H1 (cell line): ENCODE data around the gene ACER3. TPM values are rescaled to one million over a fixed set of nuclear protein-coding genes. Genes with fewer than 3 reads are reported as not detected.

Source experiments
- CTCF ChIA-PET: fragments of 300-600 bp; sonication (Branson Sonifier 250); formaldehyde crosslinking; loops from one replicate; lab custom pipeline; 2021; ENCODE audit not compliant: partially characterized antibody; lab: Charles Lee
- POLR2A ChIA-PET: fragments of 300-600 bp; sonication (Branson Sonifier 250); formaldehyde crosslinking; loops from one replicate; lab custom pipeline; 2021; ENCODE audit warnings: inconsistent platforms; ENCODE audit not compliant: partially characterized antibody; lab: Charles Lee
- DNase-seq, 2 experiments: peaks; one replicate each; pipeline versions ENCODE4 v3.0.0 to v3.0.0-alpha.2; 2010 to 2022; ENCODE audit warnings: low spot score in 2 of 2, low read depth in 1 of 2, mixed read lengths in 1 of 2
- FAIRE-seq: peaks from 2 replicates; lab custom pipeline; 2011; peaks lifted over from hg19 to GRCh38; lab: Jason Lieb, UNC
- H2AFZ ChIP-seq: 2 replicates; pipeline ENCODE4 v1.8.1; 2012; ENCODE audit warnings: low read length, inconsistent platforms
- H2AK5ac ChIP-seq: 2 replicates; pipeline ENCODE4 v1.6.1; 2013; ENCODE audit warnings: low read depth, low read length
- H2BK120ac ChIP-seq: replicated peaks from 2 replicates; pipeline ENCODE3; 2013; ENCODE audit warnings: low read depth, low read length, inconsistent platforms
- H2BK12ac ChIP-seq: 2 replicates; pipeline ENCODE4 v1.6.1; 2013; ENCODE audit warnings: low read depth, low read length
- H2BK15ac ChIP-seq: 2 replicates; pipeline ENCODE4 v1.6.1; 2013; ENCODE audit warnings: low read length
- H2BK20ac ChIP-seq: 2 replicates; pipeline ENCODE4 v1.6.1; 2013; ENCODE audit warnings: low read length
- H2BK5ac ChIP-seq: 2 replicates; pipeline ENCODE4 v1.6.1; 2013; ENCODE audit warnings: low read depth, low read length
- H3K14ac ChIP-seq: 2 replicates; pipeline ENCODE4 v1.6.1; 2013; ENCODE audit warnings: inconsistent platforms; ENCODE audit not compliant: insufficient read length
- H3K18ac ChIP-seq: 2 replicates; pipeline ENCODE4 v1.6.1; 2013; ENCODE audit warnings: low read length; ENCODE audit errors: extremely low read depth
- H3K23ac ChIP-seq: 2 replicates; pipeline ENCODE4 v1.6.1; 2013; ENCODE audit warnings: inconsistent platforms; ENCODE audit not compliant: insufficient read length
- H3K23me2 ChIP-seq: 2 replicates; pipeline ENCODE4 v1.6.1; 2013; ENCODE audit warnings: low read depth, low read length
- H3K27ac ChIP-seq: 2 replicates; pipeline ENCODE4 v1.6.1; 2011; ENCODE audit warnings: low read depth, low read length, inconsistent platforms
- H3K27me3 ChIP-seq, 4 experiments: replicated peaks in 1 of 4; 1 replicate in 1 of 4; 2 replicates in 3 of 4; pipeline versions ENCODE4 v1.6.1 to v1.8.1; 2011 to 2013; ENCODE audit warnings: low read length in 3 of 4, mild to moderate bottlenecking in 3 of 4, inconsistent platforms in 2 of 4, mixed read lengths in 2 of 4, moderate library complexity in 1 of 4; ENCODE audit not compliant: control insufficient read depth in 3 of 4, insufficient read depth in 3 of 4; ENCODE audit errors: extremely low read depth in 1 of 4
- H3K36me3 ChIP-seq, 4 experiments: 2 replicates each; pipeline versions ENCODE4 v1.6.1 to v1.8.1; 2011 to 2013; ENCODE audit warnings: mild to moderate bottlenecking in 4 of 4, low read length in 3 of 4, moderate library complexity in 2 of 4, control low read depth in 1 of 4, inconsistent platforms in 1 of 4; ENCODE audit not compliant: insufficient read depth in 4 of 4, control insufficient read depth in 2 of 4
- H3K4ac ChIP-seq: replicated peaks from 2 replicates; pipeline ENCODE3; 2013; ENCODE audit warnings: low read length, low read depth, mixed read lengths, inconsistent platforms; ENCODE audit not compliant: insufficient read length
- H3K4me1 ChIP-seq, 4 experiments: replicated peaks in 1 of 4; 1 replicate in 1 of 4; 2 replicates in 3 of 4; pipeline versions ENCODE4 v1.6.1 to v1.8.1; 2011 to 2013; ENCODE audit warnings: low read length in 3 of 4, inconsistent platforms in 2 of 4, mixed read lengths in 1 of 4; ENCODE audit not compliant: insufficient read depth in 4 of 4, control insufficient read depth in 3 of 4
- H3K4me2 ChIP-seq, 2 experiments: 2 replicates each; pipeline versions ENCODE4 v1.6.1 to v1.8.1; 2011 to 2013; ENCODE audit warnings: low read depth in 2 of 2, low read length in 2 of 2, control low read depth in 1 of 2, inconsistent platforms in 1 of 2, mild to moderate bottlenecking in 1 of 2; ENCODE audit not compliant: insufficient read depth in 1 of 2
- H3K4me3 ChIP-seq, 4 experiments: fragments of 200-600, 300-600 bp in 1 of 4; sonication (generic), shearing (Covaris generic), sonication (Bioruptor Twin) in 1 of 4; 2 replicates each; pipeline versions ENCODE4 v1.5.1 to v1.8.1; 2011 to 2016; ENCODE audit warnings: low read length in 4 of 4, low read depth in 3 of 4, control low read depth in 2 of 4, inconsistent platforms in 2 of 4, mild to moderate bottlenecking in 2 of 4, mixed read lengths in 1 of 4, moderate library complexity in 1 of 4; ENCODE audit not compliant: insufficient read depth in 2 of 4; ENCODE audit errors: extremely low read depth in 1 of 4
- H3K56ac ChIP-seq: replicated peaks from 2 replicates; pipeline ENCODE3; 2013; ENCODE audit warnings: low read depth, mild to moderate bottlenecking, mixed read lengths, low read length, inconsistent platforms; ENCODE audit not compliant: insufficient read length
- H3K79me1 ChIP-seq: 2 replicates; pipeline ENCODE4 v1.6.1; 2013; ENCODE audit warnings: low read depth, low read length, control low read depth
- H3K79me2 ChIP-seq, 2 experiments: 2 replicates each; pipeline versions ENCODE4 v1.6.1 to v1.8.1; 2012 to 2013; ENCODE audit warnings: low read length in 2 of 2, mild to moderate bottlenecking in 2 of 2, inconsistent platforms in 1 of 2; ENCODE audit not compliant: insufficient read depth in 2 of 2, control insufficient read depth in 1 of 2
- H3K9ac ChIP-seq, 4 experiments: replicated peaks in 1 of 4; 1 replicate in 1 of 4; 2 replicates in 3 of 4; pipeline versions ENCODE4 v1.6.1 to v1.8.1; 2011 to 2013; ENCODE audit warnings: low read depth in 3 of 4, low read length in 3 of 4, control low read depth in 2 of 4, mild to moderate bottlenecking in 2 of 4, moderate library complexity in 2 of 4, inconsistent platforms in 1 of 4; ENCODE audit errors: extremely low read depth in 1 of 4
- H3K9me3 ChIP-seq, 2 experiments: 2 replicates each; pipeline versions ENCODE4 v1.6.1 to v1.8.1; 2012 to 2013; ENCODE audit warnings: mild to moderate bottlenecking in 2 of 2, moderate library complexity in 2 of 2, control low read depth in 1 of 2, inconsistent platforms in 1 of 2, low read depth in 1 of 2, low read length in 1 of 2, mixed read lengths in 1 of 2; ENCODE audit not compliant: insufficient read depth in 2 of 2
- H4K20me1 ChIP-seq, 2 experiments: replicated peaks in 1 of 2; 2 replicates each; pipeline versions ENCODE3 to v1.8.1; 2011 to 2013; ENCODE audit warnings: inconsistent platforms in 2 of 2, low read length in 2 of 2, mild to moderate bottlenecking in 1 of 2; ENCODE audit not compliant: insufficient read depth in 2 of 2, control insufficient read depth in 1 of 2
- H4K5ac ChIP-seq: 2 replicates; pipeline ENCODE4 v1.6.1; 2013; ENCODE audit warnings: low read length, low read depth, mixed read lengths, inconsistent platforms; ENCODE audit not compliant: insufficient read length
- H4K8ac ChIP-seq: 2 replicates; pipeline ENCODE4 v1.8.0; 2013; ENCODE audit warnings: mild to moderate bottlenecking, moderate library complexity, low read length, inconsistent platforms; ENCODE audit not compliant: insufficient read depth; ENCODE audit errors: extremely low read depth
- H4K91ac ChIP-seq: replicated peaks from 2 replicates; pipeline ENCODE3; 2013; ENCODE audit warnings: low read length, mixed read lengths, inconsistent platforms; ENCODE audit not compliant: insufficient read length
- NANOG ChIP-seq: IDR thresholded peaks from 2 replicates; pipeline ENCODE4 v1.6.1; 2011; ENCODE audit warnings: low read length, low read depth, mild to moderate bottlenecking, inconsistent platforms; ENCODE audit not compliant: insufficient read depth, poor library complexity, severe bottlenecking
- USF2 ChIP-seq: IDR thresholded peaks from 2 replicates; pipeline ENCODE4 v1.6.1; 2011; ENCODE audit warnings: low read length, improper control_type of control experiment
- ZNF274 ChIP-seq: IDR thresholded peaks from 2 replicates; pipeline ENCODE4 v1.7.0; 2012; ENCODE audit warnings: low read length, borderline replicate concordance; ENCODE audit errors: extremely low read depth
- WGBS, 2 experiments: shearing (Covaris generic) in 1 of 2; methylation state at CpG; one replicate each; pipeline versions ENCODE4 v1.1.6 to v1.1.7; 2013 to 2015; ENCODE audit warnings: low lambda C conversion rate in 2 of 2, mixed read lengths in 2 of 2, inconsistent platforms in 1 of 2, low coverage in 1 of 2, missing lambda C conversion rate in 1 of 2; ENCODE audit not compliant: insufficient replicate concordance in 2 of 2, insufficient coverage in 1 of 2, insufficient read length in 1 of 2; ENCODE audit errors: extremely low coverage in 1 of 2, missing lambda C conversion rate in 1 of 2; 5-methylcytosine and 5-hydroxymethylcytosine counted together
- polyA plus RNA-seq, 7 experiments: library from polyadenylated mRNA; depleted of rRNA in 3 of 7; stranded (reverse) in 5 of 7; unstranded in 2 of 7; fragments of >200 nt in 5 of 7; fragments of 200-250 nt in 2 of 7; gene quantifications; 1 replicate in 5 of 7; 2 replicates in 1 of 7; 4 replicates in 1 of 7; pipeline versions ENCODE4 v1.2.1 to v1.2.3, GENCODE V29; 2011 to 2013; ENCODE audit warnings: missing spikeins in 2 of 7, mixed read lengths in 2 of 7
- total RNA-seq: library from RNA; stranded (reverse); fragmentation: NEBNext Ultra II Directional; extraction: Animal tissue kit (Norgen Biotek cat#: 25700); gene quantifications from 2 replicates; pipeline ENCODE4 v1.2.1, GENCODE V29; 2021

Gene ACER3
- total and polyA plus RNA-seq, 2 of the 8 experiments (the other 6 are each of a cell fraction or from before 2014, with no cell fraction given), result 5.7 to 16.2 TPM

- Histone ChIP-seq H2BK5ac (no peak overlapping the region), H3K4ac (no peak overlapping the region), H2BK20ac (no peak overlapping the region), H3K4me3 (no peak overlapping the region), H3K79me2 (no peaks in the 10 kb centered on the region), H4K20me1 (no peaks in the 10 kb centered on the region), H3K79me1 (no peaks in the 10 kb centered on the region), H3K18ac (no peak overlapping the region), H3K23me2 (no peaks in the 10 kb centered on the region), H2BK15ac (no peak overlapping the region), H2BK120ac (no peak overlapping the region), H3K36me3 (no peaks in the 10 kb centered on the region), H4K5ac (no peak overlapping the region), H4K8ac (no peak overlapping the region), H3K14ac (no peak overlapping the region), H4K91ac (no peak overlapping the region), H2BK12ac (no peak overlapping the region), H3K9ac (no peak overlapping the region), H2AFZ (no peak overlapping the region), H2AK5ac (no peak overlapping the region), H3K23ac (no peak overlapping the region), H3K56ac (no peak overlapping the region)
- CTCF ChIA-PET, result interaction anchor here (0.9 to 12.7 kb wide), 10 partner anchors 10 to 849 kb away, joined by 3 to 201 read pairs (median 4); no protein-coding TSS in a partner anchor
- POLR2A ChIA-PET, result no interaction called here
- DNase-seq, result no peak
- no peak for FAIRE-seq
- 86% methylated on average over 9 of the region's 9 CpGs; no CpG with 5 or more reads in 1 of the 2 experiments for WGBS, 2 experiments
- no peak for TF ChIP-seq ZNF274
- TF ChIP-seq NANOG, result no peak
- TF ChIP-seq USF2, result no peak
- TF ChIP-seq, all 59 proteins: peak for 0
- no peaks in the 10 kb centered on the region for H3K27me3 ChIP-seq
- H3K4me2 ChIP-seq, result no peak overlapping the region
- no peaks in the 10 kb centered on the region for H3K4me1 ChIP-seq
- H3K9me3 ChIP-seq, result peaks cover 0 to 3% of the 10 kb centered on the region in 2 experiments; a peak in 1 of 4 replicates
- no peak overlapping the region for H3K27ac ChIP-seq
Observed at GRCh38 chr11:77057938-77058474, 197.3 kb downstream of the ACER3 start.
